Measurements from ENCODE around the gene GMCL2.

GRCh38 chr5:178203670-178204181 is 16.6 kb upstream of the GMCL2 start:
- TF ChIP-seq, protein P1, sequence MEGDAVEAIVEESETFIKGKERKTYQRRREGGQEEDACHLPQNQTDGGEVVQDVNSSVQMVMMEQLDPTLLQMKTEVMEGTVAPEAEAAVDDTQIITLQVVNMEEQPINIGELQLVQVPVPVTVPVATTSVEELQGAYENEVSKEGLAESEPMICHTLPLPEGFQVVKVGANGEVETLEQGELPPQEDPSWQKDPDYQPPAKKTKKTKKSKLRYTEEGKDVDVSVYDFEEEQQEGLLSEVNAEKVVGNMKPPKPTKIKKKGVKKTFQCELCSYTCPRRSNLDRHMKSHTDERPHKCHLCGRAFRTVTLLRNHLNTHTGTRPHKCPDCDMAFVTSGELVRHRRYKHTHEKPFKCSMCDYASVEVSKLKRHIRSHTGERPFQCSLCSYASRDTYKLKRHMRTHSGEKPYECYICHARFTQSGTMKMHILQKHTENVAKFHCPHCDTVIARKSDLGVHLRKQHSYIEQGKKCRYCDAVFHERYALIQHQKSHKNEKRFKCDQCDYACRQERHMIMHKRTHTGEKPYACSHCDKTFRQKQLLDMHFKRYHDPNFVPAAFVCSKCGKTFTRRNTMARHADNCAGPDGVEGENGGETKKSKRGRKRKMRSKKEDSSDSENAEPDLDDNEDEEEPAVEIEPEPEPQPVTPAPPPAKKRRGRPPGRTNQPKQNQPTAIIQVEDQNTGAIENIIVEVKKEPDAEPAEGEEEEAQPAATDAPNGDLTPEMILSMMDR (IDR thresholded peaks at IDR 0.05) = no peak
- TF ChIP-seq POLR2AphosphoS5 (IDR thresholded peaks at IDR 0.05) (no peak), EP300 (IDR thresholded peaks at IDR 0.05; ENCODE audit: low read depth) (no peak), POLR2A (IDR thresholded peaks at IDR 0.05) (no peak)

All from transverse colon (tissue), 4 donors.